GM18502 (cell line): ENCODE results near the gene CALHM4.

Experiments used
- ATAC-seq: cut with Tn5 transposase; IDR thresholded peaks from one replicate; pipeline ENCODE4 v1.9.1; 2021; ENCODE audit warnings: mild to moderate bottlenecking; ENCODE audit not compliant: unreplicated experiment, poor library complexity

The CALHM4 gene

DNA sequence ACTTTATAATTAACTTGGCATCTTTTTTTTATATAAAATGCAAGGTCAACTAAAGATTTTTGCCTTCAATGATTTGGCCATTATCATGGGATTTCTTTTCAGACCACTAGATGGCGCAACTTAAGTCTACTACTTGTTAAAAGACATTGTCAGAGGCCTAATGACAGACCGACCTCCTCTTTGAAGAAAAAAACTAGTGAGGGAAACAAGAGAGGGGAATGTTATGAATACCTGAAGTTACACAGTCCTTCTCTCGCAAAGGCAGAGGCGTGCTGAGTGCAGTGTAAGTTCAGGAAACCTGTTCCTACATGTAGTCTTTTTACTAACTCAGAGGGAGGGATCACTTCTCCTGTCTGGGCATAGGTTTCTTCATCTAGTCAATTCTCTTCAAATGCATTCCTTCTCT, 17.3 kb upstream of the CALHM4 start:
- peak; percentile 69 for ATAC-seq

DNA sequence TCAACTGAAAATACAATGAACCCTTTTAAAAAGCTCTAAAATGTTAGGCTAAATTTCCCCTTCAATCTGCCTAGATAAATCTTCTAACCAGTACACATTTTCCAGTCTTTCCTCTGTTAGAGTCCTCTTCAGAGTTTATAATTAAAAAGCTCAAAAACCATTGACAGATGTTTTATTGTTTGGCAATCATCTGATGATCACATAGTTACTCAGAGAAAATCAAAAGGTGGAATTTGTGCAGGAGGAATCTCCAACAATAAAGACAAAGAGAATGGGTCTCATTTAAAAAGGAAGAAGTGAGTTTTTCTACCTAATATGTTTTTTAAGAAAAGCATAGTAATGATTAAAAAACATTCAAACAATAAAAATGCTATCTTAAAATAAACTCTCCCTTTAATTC, 11.1 kb upstream of the CALHM4 start:
- no peak for ATAC-seq

DNA sequence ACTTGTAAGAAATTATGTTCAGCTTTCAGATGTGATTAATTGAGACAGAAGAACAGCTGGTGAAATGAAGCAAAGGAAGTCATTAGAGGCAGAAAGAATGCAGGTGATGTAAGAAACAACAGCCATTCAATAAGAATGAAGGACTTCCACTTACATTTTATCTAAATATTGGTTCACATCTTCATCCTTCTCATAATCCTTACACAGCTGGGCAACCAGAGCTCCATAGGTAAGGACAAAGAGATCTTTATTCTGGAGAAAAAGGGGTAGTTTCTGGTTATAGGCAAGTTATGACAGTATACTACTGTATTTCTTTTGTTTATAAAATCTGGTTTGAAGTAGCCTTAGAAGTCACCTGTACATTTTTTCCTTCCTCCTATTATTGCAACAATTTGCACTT, 10.4 kb upstream of the CALHM4 start:
- ATAC-seq = no peak

- ATAC-seq = no peak
Measured at GRCh38 chr6:116545651-116546050, 7.9 kb upstream of the CALHM4 start, which contains the start of gene TRAPPC3L. TSS of gene TRAPPC3L (minus strand) at chr6:116545684. CDS start at chr6:116545514, 170 bp downstream.

DNA sequence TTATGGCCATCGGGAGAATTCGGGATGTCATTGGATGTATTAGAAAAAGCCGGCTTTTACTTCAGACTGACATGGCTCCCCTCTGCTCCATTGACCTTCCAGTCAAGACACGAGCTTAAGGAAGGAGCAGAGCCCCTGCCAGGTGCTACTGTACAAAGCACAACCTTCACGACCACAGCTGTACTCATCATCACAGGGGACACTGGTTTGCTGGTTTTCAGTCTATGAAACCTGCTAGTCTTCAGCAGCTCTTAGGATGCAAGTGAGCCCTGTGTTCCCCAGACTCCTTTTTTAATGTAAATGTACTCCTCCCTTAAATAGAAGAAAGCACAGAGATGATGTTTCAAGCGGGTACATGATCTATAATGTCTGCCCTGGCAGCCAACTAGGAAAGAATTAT, 6.2 kb upstream of the CALHM4 start:
- ATAC-seq = no peak

DNA sequence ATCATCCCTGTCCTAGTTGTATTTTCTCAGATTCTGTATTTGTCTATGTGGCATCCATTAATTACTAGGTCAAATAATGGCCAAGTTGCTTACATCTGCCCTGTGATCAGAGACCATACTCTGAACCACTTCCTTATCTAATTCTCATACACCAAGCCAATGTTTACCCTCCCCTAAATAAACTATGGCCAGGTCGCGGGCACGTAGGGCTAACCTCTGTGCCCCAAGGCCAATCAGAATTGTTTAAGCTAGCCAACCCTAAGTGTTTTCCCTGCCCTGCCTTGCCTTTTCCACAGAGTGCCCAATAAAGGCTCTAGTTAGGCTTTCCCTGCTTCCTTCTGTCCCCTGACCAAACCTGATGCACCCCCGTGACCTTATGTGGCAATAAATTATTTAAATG, 2.8 kb upstream of the CALHM4 start:
- no peak for ATAC-seq

DNA sequence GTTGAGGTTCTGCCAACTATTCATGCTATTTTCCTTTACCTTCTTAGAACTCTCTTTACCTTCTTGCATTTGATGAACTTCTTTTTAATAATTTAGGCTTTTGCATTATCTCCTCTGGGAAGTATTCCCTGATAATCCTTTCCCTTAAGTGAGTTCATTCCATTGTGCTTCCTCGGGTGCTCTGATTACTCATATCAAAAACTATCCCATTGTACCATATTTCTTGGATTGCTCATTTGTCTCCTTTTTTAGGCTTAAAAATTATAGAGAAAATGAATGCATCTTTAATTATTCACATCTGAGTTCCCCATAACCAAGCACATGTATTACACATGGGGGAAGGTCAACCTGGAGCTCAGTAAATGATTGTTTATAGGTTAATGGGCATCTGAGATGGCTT, 2.5 kb downstream of the CALHM4 start:
- no peak for ATAC-seq

- ATAC-seq = no peak
Measured at GRCh38 chr6:116556814-116557415, 3.4 kb downstream of the CALHM4 start.

DNA sequence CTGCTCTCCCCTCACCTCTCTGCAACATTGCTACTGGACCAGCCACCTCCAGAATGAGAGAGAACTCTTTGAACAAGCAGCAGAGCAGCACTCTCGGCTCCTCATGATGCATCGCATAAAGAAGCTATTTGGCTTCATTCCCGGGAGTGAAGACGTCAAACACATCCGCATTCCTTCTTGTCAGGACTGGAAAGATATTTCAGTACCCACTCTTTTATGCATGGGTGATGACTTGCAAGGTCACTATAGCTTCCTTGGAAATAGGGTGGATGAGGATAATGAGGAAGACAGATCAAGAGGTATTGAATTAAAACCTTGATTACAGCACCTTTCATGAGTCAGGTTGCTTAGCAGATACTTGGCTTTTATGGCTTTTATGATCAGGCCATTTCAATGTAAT, 4.3 kb downstream of the CALHM4 start:
- ATAC-seq = no peak

GRCh38 chr6:116560130-116560529, 6.6 kb downstream of the CALHM4 start:
- ATAC-seq = no peak

DNA sequence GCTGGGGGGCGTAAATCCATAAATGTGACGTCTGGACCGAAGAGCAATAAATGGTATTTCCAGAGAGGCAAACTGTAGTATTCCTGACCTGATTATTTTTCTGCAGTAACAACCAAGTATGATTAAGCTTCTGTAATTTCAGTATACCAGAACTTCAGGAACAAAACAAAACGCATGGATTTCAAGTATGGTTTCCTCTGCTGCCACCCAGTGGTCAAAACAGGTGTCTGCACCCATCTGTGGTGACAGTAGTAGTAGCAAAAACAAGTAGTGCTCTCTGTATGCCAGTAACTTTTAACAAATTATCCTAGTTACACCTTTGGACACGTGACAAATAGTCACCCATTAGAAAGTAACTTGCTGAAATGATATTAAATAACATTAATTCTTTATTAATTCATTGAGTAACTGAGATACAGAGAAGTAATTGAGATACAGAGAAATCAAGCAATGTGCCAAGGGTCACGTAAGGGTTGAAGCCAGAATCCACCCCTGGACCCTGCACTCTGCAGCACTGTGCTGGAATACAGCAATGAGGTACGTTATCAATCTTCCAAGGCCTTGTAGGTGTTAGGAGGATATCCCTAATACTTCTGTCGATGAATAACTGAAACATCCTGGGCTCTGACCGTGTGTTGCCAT, 7.9 kb downstream of the CALHM4 start:
- ATAC-seq = peak; percentile 79

DNA sequence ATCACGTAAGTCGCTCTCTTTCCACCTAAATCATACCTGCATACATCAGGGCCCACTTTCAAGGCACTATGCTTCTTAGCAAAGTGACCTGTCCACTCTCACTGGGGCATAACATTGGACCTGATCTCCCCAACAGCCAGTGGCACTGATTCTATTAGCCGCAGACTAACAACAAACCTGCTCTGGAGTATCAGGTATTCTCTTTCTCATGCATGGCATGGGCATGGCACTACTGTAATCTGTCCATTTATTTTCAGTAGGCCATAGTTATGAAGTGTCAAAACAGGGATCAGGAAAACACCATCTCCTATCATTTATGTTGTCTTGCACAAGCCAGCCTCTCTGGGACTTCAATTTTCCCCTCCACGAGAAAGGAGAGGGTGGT, 8.5 kb downstream of the CALHM4 start:
- no peak for ATAC-seq

DNA sequence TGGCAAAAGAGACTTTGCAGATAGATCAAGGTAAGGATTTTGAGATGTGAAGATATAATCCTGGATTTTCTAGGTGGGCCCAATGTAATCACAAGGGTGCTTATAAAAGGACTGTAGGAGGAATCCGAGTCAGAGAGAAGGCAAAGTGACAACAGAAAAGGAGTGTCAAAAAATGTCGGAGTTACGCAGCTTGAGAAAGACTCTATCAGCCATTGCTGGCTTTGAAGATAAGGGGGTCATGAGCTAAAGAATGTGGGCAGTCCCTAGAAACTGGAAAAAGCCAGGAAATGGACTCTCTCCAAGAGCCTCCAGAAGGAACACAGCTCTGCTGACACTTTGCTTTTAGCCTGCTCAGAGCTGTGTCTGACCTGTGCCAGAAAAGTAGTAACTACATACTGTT, 9.1 kb downstream of the CALHM4 start:
- no peak for ATAC-seq

- no peak for ATAC-seq
Measured at GRCh38 chr6:116563830-116564229, 10.3 kb downstream of the CALHM4 start.

GRCh38 chr6:116564311-116564710, 10.8 kb downstream of the CALHM4 start:
- no peak for ATAC-seq

GRCh38 chr6:116564921-116565872, 11.6 kb downstream of the CALHM4 start:
- ATAC-seq = no peak

GRCh38 chr6:116568111-116568510, 14.6 kb downstream of the CALHM4 start:
- ATAC-seq = no peak

DNA sequence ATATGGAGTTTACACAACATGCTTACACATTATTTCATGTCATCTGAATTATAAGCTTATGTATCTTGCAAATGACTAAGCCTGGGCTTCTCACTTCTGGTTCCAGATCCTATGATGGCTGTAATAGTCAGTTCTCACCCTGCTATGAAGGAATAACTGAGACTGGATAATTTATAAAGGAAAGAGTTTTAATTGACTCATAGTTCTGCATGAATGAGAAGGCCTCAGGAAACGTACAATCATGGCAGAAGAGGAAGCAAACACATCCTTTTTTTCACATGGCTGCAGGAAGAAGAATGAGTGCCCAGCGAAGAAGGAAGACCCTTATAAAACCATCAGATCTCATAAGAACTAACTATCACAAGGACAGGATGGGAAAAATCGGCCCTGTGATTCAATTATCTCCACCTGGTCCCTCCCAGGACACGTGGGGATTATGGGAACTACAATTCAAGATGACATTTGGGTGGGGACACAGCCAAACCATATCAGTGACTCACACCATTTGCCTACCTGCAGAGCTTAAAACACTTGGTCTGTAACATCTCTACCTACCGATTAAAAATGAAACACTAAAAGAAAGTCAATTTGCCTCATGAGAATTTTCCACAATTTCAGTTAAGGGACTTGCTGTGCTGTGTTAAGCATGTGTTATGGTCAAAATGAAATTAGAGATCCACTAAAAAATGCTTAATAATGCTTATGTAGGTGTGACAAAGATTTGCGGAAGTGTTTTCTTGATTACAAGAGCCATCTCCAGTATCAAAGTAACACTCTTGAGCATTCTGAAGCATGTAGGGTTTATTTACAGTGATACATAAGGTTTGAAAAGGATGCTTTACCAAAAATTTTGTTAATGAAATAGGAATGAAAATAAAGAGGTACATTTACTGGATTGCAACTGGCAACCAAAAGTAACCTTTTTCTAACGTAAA, 15.5 kb downstream of the CALHM4 start:
- ATAC-seq = no peak

- peak; percentile 94 for ATAC-seq
Measured at GRCh38 chr6:116570856-116571682, 17.5 kb downstream of the CALHM4 start, which contains the start of gene RWDD1. TSS of gene RWDD1 (plus strand) at chr6:116571504. CDS start at chr6:116571583, 79 bp downstream.
